Activated naive CD4-positive, alpha-beta T cell treated with anti-CD3 and anti-CD28 coated beads for 36 hours (primary cell): ENCODE measurements around the gene EFCAB5. TPM values are rescaled to one million over a fixed set of nuclear protein-coding genes. Genes with fewer than 3 reads are reported as not detected.
"Not testable (repeated sequence)": the region's sequence is repeated elsewhere in the genome, so short reads cannot be mapped to it uniquely, and the experiment has no call there.

ENCODE experiments used
- CTCF ChIA-PET: fragments of 350-600 bp; sonication (Branson Sonifier 250); formaldehyde crosslinking; loops from one replicate; lab custom pipeline; 2021; ENCODE audit warnings: antibody characterized with exemption; lab: Charles Lee
- DNase-seq: peaks from one replicate; pipeline ENCODE4 v3.0.0-alpha.2; 2020
- H3K27ac Mint-ChIP-seq: one replicate; pipeline ENCODE4 v1.8.0; 2021; ENCODE audit warnings: mild to moderate bottlenecking, mixed read lengths
- H3K27me3 Mint-ChIP-seq: one replicate; pipeline ENCODE4 v1.8.0; 2021; ENCODE audit warnings: low read depth, mixed read lengths
- H3K36me3 Mint-ChIP-seq: one replicate; pipeline ENCODE4 v1.8.0; 2021; ENCODE audit warnings: low read depth, mixed read lengths
- H3K4me1 Mint-ChIP-seq: one replicate; pipeline ENCODE4 v1.8.0; 2021; ENCODE audit warnings: low read depth, mixed read lengths
- H3K4me3 Mint-ChIP-seq: one replicate; pipeline ENCODE4 v1.8.0; 2021; ENCODE audit warnings: mild to moderate bottlenecking, moderate library complexity, mixed read lengths
- H3K9me3 Mint-ChIP-seq: one replicate; pipeline ENCODE4 v1.8.0; 2021; ENCODE audit warnings: mixed read lengths
- intact Hi-C: fragments of 100-400 bp; cut with micrococcal nuclease; formaldehyde crosslinking; loops from one replicate; pipeline ENCODE4 v1.15.1; 2023
- microRNA-seq: library from miRNA; unstranded; fragments of <30 nt; microRNA quantifications from one replicate; pipeline ENCODE4 v1.2.0, GENCODE V29; 2022; ENCODE audit warnings: borderline microRNAs expressed, borderline replicate concordance
- total RNA-seq, 2 experiments: library from RNA; stranded (reverse); gene quantifications; one replicate each; pipeline ENCODE4 v1.2.3, GENCODE V29; 2021

Gene EFCAB5
- total RNA-seq, 2 experiments from 2014 or later: 0.35 to 0.55 TPM

GRCh38 chr17:30137158-30137557, 195.7 kb downstream of the EFCAB5 start:
- Mint-ChIP-seq H3K27me3 (no peaks in the 10 kb centered on the region), H3K36me3 (peaks cover 26% of the 10 kb centered on the region), H3K27ac (no peak overlapping the region), H3K4me1 (peaks cover 18% of the 10 kb centered on the region), H3K9me3 (no peaks in the 10 kb centered on the region), H3K4me3 (no peak overlapping the region)
- CTCF ChIA-PET: interaction anchor here (0.5 to 1.4 kb wide), 2 partner anchors 25 to 32 kb away, joined by 3 to 6 read pairs; no protein-coding TSS in a partner anchor
- intact Hi-C loops: no loop called here
- no peak for DNase-seq

- CTCF ChIA-PET: interaction anchor here (0.7 to 1.3 kb wide), 2 partner anchors 21 to 55 kb away, joined by 3 read pairs; no protein-coding TSS in a partner anchor
Observed at GRCh38 chr17:30147860-30148259, 206.4 kb downstream of the EFCAB5 start.

GRCh38 chr17:30148376-30148775, 206.9 kb downstream of the EFCAB5 start:
- CTCF ChIA-PET: interaction anchor here (0.7 to 1.3 kb wide), 2 partner anchors 22 to 55 kb away, joined by 3 read pairs; no protein-coding TSS in a partner anchor

More at GRCh38 chr17:30147860-30148259, 206.4 kb downstream of the EFCAB5 start:
- H3K9me3 Mint-ChIP-seq, intact Hi-C loops, H3K4me3 Mint-ChIP-seq, H3K27ac Mint-ChIP-seq, H3K27me3 Mint-ChIP-seq: not testable (repeated sequence)
- peaks cover 14% of the 10 kb centered on the region for H3K36me3 Mint-ChIP-seq
- DNase-seq: peak; percentile 15
- H3K4me1 Mint-ChIP-seq: peaks cover 20% of the 10 kb centered on the region

GRCh38 chr17:30151471-30151870, 210.0 kb downstream of the EFCAB5 start:
- Mint-ChIP-seq H3K9me3 (no peaks in the 10 kb centered on the region), H3K27me3 (no peaks in the 10 kb centered on the region), H3K4me3 (no peak overlapping the region), H3K4me1 (peaks cover 18% of the 10 kb centered on the region), H3K27ac (no peak overlapping the region), H3K36me3 (peaks cover 17% of the 10 kb centered on the region)
- DNase-seq: no peak
- intact Hi-C loops: no loop called here
- CTCF ChIA-PET: interaction anchor here (0.6 to 1.2 kb wide), 5 partner anchors 15 to 842 kb away, joined by 3 read pairs; no protein-coding TSS in a partner anchor

More at GRCh38 chr17:30148376-30148775, 206.9 kb downstream of the EFCAB5 start:
- H3K36me3 Mint-ChIP-seq: peaks cover 15% of the 10 kb centered on the region
- H3K4me3 Mint-ChIP-seq: no peak overlapping the region
- H3K4me1 Mint-ChIP-seq: peaks cover 19% of the 10 kb centered on the region
- no peak for DNase-seq
- intact Hi-C loops: no loop called here
- no peaks in the 10 kb centered on the region for H3K9me3 Mint-ChIP-seq
- H3K27me3 Mint-ChIP-seq: no peaks in the 10 kb centered on the region
- H3K27ac Mint-ChIP-seq: no peak overlapping the region

DNA sequence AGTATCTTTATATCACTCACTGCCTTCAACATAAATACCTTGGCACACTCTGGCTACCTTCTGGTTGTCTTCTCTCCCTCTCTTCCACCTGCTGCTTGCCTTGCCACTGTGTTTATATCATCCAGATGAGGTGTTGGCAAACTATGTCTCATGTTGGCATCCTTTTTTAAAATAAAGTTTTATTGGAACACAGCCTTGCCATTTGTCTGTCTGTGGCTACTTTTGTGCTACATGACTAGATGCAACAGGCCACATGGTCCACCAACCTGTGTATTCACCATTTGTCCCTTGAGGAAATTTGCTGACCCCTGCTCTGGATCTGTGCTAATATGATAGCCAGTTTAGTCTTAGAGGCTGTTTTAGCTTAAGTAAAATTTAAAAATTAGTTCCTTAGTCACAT, 212.0 kb downstream of the EFCAB5 start:
- no peak overlapping the region for H3K4me3 Mint-ChIP-seq
- CTCF ChIA-PET: interaction anchor here (1.3 kb wide), 1 partner anchor 181 kb away, joined by 3 read pairs; no protein-coding TSS in a partner anchor
- H3K27ac Mint-ChIP-seq: no peak overlapping the region
- intact Hi-C loops: no loop called here
- no peaks in the 10 kb centered on the region for H3K27me3 Mint-ChIP-seq
- H3K36me3 Mint-ChIP-seq: peaks cover 27% of the 10 kb centered on the region
- no peak for DNase-seq
- H3K9me3 Mint-ChIP-seq: peaks cover 2% of the 10 kb centered on the region
- peaks cover 22% of the 10 kb centered on the region for H3K4me1 Mint-ChIP-seq

DNA sequence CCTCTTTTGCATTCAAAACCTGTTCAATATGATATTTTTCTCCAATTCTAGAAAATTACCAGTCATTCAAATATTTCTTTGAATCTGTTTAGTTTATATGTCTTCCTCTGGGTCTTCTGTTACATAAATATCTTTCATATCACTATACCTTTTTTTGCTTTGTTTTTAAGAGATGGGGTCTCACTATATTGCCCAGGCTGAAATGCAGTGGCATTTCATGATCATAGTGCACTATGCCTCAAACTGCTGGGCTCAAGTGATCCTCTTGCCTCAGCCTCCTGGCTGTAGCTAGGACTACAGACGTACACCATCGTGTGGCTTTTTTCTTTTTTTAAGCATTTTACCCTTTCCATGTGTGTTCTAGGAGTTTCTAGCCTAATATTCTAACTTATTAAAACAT, 214.0 kb downstream of the EFCAB5 start:
- Mint-ChIP-seq H3K4me1 (peaks cover 27% of the 10 kb centered on the region), H3K9me3 (peaks cover 11% of the 10 kb centered on the region), H3K36me3 (peaks cover 41% of the 10 kb centered on the region), H3K4me3 (no peak overlapping the region), H3K27me3 (no peaks in the 10 kb centered on the region), H3K27ac (no peak overlapping the region)
- no peak for DNase-seq
- CTCF ChIA-PET: no interaction called here
- intact Hi-C loops: no loop called here

Small RNAs within 50 kb of the gene (microRNA-seq; reads per million reads assigned to microRNA genes)
- not detected for gene MIR423

Other genes starting within 250 kb of the EFCAB5 start
- gene SSH2, start 11.4 kb upstream of the EFCAB5 start, total RNA-seq: 10 to 100 TPM; 32.4 to 35.3 TPM
- gene NSRP1, start 175.2 kb downstream of the EFCAB5 start, total RNA-seq: 10 to 100 TPM; 21.4 to 21.5 TPM